CD1c-positive myeloid dendritic cell (primary cell): ENCODE measurements around the gene ORC5.

ENCODE experiments used
- DNase-seq: peaks from one replicate; pipeline ENCODE4 v3.0.0-alpha.2; 2016; ENCODE audit errors: extremely low spot score

Gene ORC5

DNA sequence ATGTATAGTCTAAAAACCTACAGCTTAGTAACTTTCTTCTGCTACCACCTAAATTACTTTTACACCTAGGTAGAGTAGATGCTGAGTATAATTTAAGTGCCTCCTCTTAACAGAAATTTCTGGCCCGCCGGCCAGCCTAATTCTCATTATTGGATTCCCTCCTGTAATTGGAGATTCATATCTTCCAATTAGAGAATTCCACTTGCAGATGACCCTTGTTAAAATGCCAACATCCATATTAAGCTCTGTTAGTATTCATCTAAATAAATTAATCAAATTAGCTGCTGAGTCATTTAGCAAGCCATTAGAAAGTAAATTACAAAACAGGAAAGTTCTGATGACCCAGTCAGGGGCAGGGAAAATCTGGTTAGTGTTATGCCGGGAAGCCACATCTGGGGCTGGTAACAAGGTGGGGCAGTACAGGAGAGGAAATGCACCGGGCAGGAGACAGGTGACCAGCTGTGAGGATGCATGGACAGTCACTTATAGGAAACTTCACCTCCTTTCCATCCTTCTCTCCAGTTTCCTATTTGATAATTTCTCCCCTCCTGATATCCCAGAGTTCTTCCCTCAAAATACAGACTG is 82.8 kb downstream of the ORC5 start:
- no peak for DNase-seq

DNA sequence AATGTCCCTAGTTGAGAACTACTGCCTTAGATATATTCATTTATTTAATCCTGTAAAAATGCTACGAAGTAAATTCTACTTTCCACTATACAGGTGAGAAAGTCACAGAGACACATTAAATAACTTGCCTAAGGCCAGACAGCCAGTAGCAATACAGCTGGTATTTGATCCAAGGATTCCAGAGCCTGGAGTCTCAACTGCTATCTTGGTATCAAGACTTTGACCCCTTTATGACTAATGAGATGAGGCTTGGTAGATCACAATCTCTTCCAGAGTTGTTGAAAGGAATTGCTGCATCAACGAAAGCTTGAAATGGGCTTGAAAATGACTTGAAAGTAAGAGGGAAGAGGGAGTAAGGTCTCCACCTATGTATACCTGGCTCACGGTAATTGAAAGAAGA is 83.3 kb downstream of the ORC5 start:
- DNase-seq = no peak

- DNase-seq = no peak
These were observed 84.0 kb downstream of the ORC5 start for GRCh38 chr7:104123786-104124185.

- DNase-seq = no peak
These were observed 94.0 kb downstream of the ORC5 start for GRCh38 chr7:104113788-104114187.

DNA sequence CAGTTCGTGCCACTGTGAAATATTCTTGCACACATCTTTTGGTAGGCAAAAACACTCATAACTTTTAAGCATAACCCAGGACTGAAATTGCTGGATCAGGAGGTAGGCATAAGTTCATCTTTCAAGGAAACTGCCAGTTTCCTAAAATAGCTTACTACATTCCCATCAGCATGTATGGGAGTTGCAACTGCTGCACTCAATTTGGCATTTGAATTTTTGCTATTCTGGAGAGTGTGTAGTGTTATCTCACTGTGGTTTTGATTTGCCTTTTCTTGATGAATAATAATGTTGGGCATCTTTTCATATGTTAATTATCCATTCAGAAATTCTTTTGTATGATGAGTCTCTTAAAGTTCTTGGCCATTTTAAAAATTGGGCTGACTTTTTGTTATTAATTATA is 95.2 kb downstream of the ORC5 start:
- no peak for DNase-seq

DNA sequence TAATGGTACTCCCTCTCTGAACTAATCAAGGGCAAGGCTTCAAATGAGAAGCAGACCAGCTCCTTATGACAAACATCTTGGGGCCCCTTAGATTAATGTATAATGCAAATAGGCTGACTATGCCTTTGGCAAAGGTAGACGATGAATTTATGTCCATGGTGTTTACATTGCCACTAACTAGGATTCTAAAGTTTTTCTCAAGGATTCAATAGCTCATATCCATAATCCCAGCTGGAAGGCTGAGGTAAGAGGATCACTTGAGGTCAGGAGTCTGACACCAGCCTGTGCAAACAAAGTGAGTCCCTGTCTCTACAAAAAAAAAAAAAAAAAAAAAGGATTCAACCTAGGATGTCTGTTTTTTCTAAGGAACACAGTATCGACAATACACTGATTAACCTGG is 96.5 kb downstream of the ORC5 start:
- no peak for DNase-seq

- DNase-seq = no peak
These were observed 101.5 kb downstream of the ORC5 start for GRCh38 chr7:104106108-104106905.

- DNase-seq = no peak
These were observed 108.9 kb downstream of the ORC5 start for GRCh38 chr7:104098890-104099289.

DNA sequence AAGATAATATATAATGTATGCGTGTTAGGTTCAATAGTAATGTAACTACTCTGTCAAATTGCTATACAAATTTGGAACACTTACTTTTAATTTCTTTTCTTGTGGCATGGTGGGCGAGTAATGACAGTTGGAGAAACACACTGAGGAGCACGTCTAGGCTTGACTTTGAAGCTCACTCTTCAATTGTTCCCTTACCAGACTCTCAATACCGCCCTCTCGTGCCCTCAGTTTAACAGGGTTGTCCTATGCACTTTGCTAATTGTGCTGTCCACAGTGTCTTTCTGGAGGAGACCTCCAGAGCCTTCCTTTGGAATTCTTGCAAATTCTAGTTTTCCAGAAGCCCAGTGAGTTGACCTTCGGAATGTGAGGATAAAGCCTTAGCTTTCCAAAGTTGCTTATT is 111.1 kb downstream of the ORC5 start:
- DNase-seq = no peak

- DNase-seq = no peak
These were observed 114.7 kb downstream of the ORC5 start for GRCh38 chr7:104093127-104093526.

GRCh38 chr7:104091242-104091641 is 116.6 kb downstream of the ORC5 start:
- DNase-seq = no peak

GRCh38 chr7:104089612-104090011 is 118.2 kb downstream of the ORC5 start:
- no peak for DNase-seq

GRCh38 chr7:104089061-104089460 is 118.8 kb downstream of the ORC5 start:
- no peak for DNase-seq
